Vagina (tissue), 2 donors: ENCODE results near the gene PEA15.

Source experiments
- POLR2A ChIP-seq, 2 donors: fragments of 450-650 bp; IDR thresholded peaks; one replicate each; pipeline ENCODE4 v1.6.1; 2017; ENCODE audit warnings: antibody characterized with exemption in 2 of 2, mild to moderate bottlenecking in 2 of 2, moderate library complexity in 2 of 2
- POLR2AphosphoS5 ChIP-seq, 2 donors: sonication (generic); formaldehyde crosslinking; IDR thresholded peaks; one replicate each; pipeline ENCODE4 v1.9.0; 2017; ENCODE audit warnings: antibody characterized with exemption in 2 of 2, mild to moderate bottlenecking in 2 of 2, low read depth in 1 of 2; ENCODE audit not compliant: insufficient read depth in 1 of 2
- TF ChIP-seq, protein P1 (sequence below), 3 experiments: fragments of 450-650 bp in 2 of 3; fragments of 200-600 bp in 1 of 3; sonication (generic) in 1 of 3; IDR thresholded peaks; one replicate each; pipeline ENCODE4 v1.5.1; 2017 to 2019; ENCODE audit warnings: antibody characterized with exemption in 3 of 3, mild to moderate bottlenecking in 2 of 3, moderate library complexity in 2 of 3

DNA sequence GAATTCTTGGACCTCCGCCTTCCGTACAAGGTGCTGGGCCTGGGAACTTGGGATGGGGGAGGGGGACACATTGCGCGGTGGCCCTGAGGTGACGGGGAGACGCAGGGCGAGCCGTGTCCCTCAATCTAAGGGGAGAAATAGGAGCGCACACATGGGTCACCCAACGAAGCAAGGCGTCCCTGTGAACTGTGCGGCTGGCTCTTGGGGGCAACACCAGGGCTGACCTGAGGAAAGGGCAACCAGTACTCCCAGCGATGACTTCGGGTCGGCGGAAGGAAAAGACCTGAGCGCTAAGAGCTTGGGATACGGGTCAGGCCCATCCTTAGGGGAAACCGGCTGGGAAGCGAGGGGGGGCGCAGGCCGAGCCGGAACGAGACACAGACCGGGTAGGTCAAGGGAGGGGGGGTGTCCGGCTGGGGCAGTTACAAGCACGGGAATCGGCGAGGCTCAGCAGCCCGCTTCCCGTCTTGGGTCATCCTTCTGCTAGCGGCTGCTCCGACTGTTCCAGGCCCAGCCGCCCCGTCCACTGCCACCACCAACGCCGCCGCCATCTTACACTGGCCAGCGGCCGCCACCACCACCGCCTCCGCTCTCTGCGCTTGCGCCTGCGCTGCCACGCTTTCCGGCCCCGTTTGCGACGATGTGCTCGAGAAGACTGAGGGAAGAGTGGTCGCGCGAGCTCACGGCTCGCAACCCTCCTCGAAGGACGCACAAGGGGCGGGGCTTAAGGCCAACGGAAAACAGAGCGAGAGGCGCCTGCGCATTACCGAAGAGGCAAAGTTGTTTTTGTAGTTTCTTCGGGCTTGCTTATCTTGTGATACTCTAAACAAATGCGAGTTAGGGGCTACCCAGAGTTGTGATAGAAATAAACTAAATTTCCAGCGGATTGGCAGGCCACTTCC, 57.0 kb downstream of the PEA15 start, which contains the start of gene DCAF8:
- TF ChIP-seq, protein P1, sequence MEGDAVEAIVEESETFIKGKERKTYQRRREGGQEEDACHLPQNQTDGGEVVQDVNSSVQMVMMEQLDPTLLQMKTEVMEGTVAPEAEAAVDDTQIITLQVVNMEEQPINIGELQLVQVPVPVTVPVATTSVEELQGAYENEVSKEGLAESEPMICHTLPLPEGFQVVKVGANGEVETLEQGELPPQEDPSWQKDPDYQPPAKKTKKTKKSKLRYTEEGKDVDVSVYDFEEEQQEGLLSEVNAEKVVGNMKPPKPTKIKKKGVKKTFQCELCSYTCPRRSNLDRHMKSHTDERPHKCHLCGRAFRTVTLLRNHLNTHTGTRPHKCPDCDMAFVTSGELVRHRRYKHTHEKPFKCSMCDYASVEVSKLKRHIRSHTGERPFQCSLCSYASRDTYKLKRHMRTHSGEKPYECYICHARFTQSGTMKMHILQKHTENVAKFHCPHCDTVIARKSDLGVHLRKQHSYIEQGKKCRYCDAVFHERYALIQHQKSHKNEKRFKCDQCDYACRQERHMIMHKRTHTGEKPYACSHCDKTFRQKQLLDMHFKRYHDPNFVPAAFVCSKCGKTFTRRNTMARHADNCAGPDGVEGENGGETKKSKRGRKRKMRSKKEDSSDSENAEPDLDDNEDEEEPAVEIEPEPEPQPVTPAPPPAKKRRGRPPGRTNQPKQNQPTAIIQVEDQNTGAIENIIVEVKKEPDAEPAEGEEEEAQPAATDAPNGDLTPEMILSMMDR (IDR thresholded peaks at IDR 0.05): no peak
- TF ChIP-seq POLR2A (IDR thresholded peaks at IDR 0.05) (peak in 1 of 2 donors; percentile 92), POLR2AphosphoS5 (IDR thresholded peaks at IDR 0.05; ENCODE audit: insufficient read depth in 1 of 2, low read depth in 1 of 2) (peak; percentile 97 to 98)
